Mucosa of gallbladder (tissue), 1 donor: ENCODE results near the gene LILRB5. TPM values are rescaled to one million over a fixed set of nuclear protein-coding genes. Genes with fewer than 3 reads are reported as not detected.
"Not testable (repeated sequence)": the region's sequence is repeated elsewhere in the genome, so short reads cannot be mapped to it uniquely, and the experiment has no call there.

Experiments
- DNase-seq: peaks from one replicate; pipeline ENCODE4 v3.0.0-alpha.2; 2020; ENCODE audit warnings: low spot score
- total RNA-seq: library from RNA; stranded (reverse); gene quantifications from one replicate; pipeline ENCODE4 v1.2.1, GENCODE V29; 2021
- donor health status: DM: no; HTN: no; CAD: no.

The LILRB5 gene
- total RNA-seq, 1 donor from 2014 or later, result 6.5 TPM

GRCh38 chr19:54214734-54215133 is 42.3 kb downstream of the LILRB5 start:
- not testable (repeated sequence) for DNase-seq

DNA sequence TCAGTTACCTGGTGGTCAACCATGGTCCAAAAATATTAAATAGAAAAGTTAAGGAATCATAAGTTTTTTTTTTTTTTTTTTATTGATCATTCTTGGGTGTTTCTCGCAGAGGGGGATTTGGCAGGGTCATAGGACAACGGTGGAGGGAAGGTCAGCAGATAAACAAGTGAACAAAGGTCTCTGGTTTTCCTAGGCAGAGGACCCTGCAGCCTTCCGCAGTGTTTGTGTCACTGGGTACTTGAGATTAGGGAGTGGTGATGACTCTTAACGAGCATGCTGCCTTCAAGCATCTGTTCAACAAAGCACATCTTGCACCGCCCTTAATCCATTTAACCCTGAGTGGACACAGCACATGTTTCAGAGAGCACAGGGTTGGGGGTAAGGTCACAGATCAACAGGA is 42.9 kb downstream of the LILRB5 start:
- DNase-seq, result not testable (repeated sequence)

DNA sequence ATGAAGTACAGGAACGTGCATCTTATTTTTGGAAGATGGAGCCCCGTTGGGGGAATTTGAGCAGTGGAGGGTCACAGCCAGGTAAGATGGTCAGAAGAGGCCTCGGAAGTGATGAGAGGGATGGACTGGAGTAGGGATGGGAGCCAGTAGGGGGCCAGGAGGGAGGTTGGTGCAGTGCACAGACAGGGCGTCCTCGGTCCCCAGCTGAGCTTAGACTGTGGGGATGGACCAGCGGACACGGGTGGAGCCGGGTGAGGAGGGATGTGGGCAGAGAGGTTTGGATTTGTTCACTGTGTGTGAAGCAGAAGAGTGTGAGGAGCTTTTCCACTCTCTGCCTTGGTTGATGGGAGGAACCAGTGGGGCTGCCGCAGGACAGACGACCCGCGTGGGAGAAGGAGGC is 45.8 kb downstream of the LILRB5 start:
- no peak for DNase-seq

DNA sequence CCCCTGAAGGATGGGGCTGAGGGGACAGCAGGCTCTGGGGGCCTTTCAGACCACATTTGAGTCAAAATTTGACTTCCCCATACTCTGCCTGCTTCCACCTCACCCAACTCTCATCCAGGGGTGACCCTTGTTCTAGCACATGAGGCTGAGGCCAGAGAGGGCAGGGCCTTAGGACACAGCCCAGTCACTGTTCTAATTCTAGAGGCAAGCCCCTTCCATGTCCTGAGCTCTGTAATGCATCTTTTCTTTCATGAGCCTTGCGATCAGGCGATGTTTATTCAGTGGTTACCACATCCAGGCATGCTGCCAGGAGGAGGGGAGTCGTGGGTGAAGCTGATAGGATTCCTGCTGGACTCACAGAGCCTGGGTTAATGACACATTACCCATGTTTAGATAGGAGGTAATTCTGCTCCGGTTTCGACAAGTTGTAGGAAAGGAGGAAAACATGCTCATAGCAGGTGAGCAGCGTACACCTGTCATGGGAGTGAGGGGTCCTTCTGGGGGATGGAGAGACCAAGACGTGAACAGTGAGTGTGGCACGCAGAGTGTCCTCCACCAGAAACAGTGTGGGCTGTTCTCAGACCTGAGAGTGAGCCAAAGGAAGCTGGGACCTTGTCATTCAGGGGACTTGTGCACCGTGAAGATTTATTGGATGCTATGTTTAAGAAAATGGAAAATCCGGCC is 47.1 kb downstream of the LILRB5 start:
- DNase-seq, result peak; percentile 95

GRCh38 chr19:54209058-54209810 is 47.8 kb downstream of the LILRB5 start:
- DNase-seq, result no peak

DNA sequence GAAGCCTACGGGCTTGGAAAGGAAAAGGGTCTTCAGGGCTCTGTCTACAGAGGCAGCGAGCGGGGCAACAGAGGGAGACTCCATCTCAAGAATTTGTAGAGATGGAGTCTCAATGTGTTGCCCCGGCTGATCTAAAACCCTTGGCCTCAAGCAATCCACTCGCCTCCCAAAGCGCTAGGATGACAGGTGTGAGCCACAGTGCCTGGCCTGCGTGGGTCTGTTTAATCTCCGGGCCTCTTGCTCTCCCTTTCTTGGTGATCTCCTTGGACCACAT is 48.4 kb downstream of the LILRB5 start:
- DNase-seq, result no peak

DNA sequence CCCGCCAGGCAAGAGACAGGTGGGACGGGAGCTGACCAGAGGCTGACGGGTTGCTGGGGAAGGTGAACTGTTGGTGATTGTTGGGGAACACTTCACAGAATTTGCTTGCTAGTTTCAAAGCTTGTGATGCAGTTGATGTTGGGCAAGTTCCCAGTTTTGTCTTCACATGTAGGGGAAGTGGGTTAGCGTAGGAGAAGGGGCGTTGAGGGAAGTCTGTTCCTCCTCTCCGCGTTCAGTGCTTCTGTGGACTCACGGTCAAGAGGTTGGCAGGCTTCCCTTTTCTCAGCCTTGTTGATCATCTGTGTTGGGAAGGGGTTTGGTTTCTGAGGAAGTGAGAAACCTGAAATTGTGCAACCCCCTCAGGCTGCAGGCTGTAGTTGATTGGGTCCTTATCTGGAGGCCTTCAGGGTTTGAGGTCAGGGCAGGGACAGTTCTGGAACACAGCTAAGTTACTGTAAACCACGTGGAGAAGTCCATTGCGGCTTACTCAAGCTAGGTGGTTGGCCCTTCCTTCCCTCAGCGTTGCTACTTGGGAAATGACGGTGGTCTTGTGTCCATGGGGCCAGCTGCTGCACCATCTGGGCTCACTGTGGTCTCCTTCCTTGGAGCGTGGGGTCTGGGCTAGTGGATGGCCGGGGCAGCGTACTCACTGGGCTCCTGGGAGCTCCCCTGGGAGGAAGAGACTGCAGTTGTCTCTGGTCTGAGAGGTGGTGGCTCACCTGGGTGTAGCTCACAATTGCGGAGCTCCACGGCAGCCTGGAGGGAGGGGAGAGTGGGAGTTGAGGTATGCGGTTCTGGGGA is 48.9 kb downstream of the LILRB5 start:
- DNase-seq, result peak; percentile 77

DNA sequence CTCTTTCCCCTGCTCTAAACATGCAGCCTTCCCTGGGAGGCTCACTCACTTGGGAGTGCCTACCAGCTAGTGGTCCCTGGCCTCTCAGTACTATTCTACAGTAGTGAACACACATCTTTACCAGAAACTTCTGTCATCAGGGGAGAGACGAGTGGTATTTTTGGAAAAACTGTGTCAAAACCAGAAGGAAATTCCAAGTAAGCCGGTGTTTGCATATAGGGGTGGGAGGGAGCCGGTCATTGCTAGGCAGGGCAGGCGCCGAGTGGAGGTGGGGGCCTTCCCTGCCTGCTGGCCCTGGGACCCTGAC is 49.4 kb downstream of the LILRB5 start:
- DNase-seq, result no peak

- DNase-seq, result not testable (repeated sequence)
These were observed 49.9 kb downstream of the LILRB5 start for GRCh38 chr19:54207193-54207592.

DNA sequence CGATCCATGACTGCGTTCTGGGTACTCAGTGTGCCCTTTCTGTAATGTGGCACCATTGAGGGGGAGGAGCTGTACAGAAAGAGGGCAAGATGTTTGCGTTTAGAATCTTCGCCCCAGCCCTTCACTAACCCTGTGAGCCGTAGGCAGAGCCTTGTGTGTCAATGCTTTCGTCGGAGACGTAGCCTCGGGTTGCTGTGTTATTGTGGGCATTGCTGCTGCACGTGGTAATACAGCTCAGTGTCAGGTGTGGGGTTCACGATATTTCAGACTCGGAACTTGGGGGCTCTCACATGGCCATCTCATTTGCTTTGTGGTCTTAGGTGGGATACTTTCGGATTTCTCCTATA is 50.3 kb downstream of the LILRB5 start:
- DNase-seq, result no peak

GRCh38 chr19:54206030-54206830 is 50.8 kb downstream of the LILRB5 start:
- DNase-seq, result no peak

GRCh38 chr19:54204767-54205468 is 52.2 kb downstream of the LILRB5 start:
- no peak for DNase-seq

- peak; percentile 53 for DNase-seq
These were observed 53.9 kb downstream of the LILRB5 start for GRCh38 chr19:54203151-54203611.

DNA sequence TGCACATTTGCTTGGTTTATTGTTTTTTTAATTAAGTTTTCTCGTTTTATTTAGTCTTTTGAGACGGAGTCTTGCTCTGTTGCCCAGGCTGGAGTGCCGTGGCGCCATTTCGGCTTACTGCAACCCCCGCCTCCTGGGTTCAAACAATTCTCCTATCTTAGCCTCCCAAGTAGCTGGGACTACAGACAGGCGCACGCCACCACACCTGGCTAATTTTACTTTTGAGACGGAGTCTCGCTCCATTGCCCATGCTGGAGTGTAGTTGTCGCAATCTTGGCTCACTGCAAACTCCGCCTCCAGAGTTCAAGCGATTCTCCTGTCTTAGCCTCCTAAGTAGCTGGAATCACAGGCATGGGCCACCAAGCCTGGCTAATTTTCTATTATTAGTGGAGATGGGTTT is 55.1 kb downstream of the LILRB5 start:
- DNase-seq, result no peak

GRCh38 chr19:54201172-54201701 is 55.8 kb downstream of the LILRB5 start:
- DNase-seq, result no peak

Other genes with a start within 250 kb of the LILRB5 start
- not detected for gene VSTM1, start 193.4 kb downstream of the LILRB5 start, total RNA-seq
- not detected for gene TARM1, start 175.9 kb downstream of the LILRB5 start, total RNA-seq
- 3.9 TPM for gene OSCAR, start 156.5 kb downstream of the LILRB5 start, total RNA-seq
- 177 TPM for gene NDUFA3, start 154.4 kb downstream of the LILRB5 start, total RNA-seq
- gene TFPT, start 141.6 kb downstream of the LILRB5 start, total RNA-seq, result 23.2 TPM
- 47.1 TPM for gene PRPF31, start 141.5 kb downstream of the LILRB5 start, total RNA-seq
- 54.2 TPM for gene CNOT3, start 119.5 kb downstream of the LILRB5 start, total RNA-seq
- gene LENG1, start 97.6 kb downstream of the LILRB5 start, total RNA-seq, result 12.7 TPM
- gene TMC4, start 84.1 kb downstream of the LILRB5 start, total RNA-seq, result 198 TPM
- 263 TPM for gene MBOAT7, start 67.7 kb downstream of the LILRB5 start, total RNA-seq
- 62.6 TPM for gene TSEN34, start 66.0 kb downstream of the LILRB5 start, total RNA-seq
- 1,008 TPM for gene RPS9, start 56.4 kb downstream of the LILRB5 start, total RNA-seq
- gene LILRB3, start 34.3 kb downstream of the LILRB5 start, total RNA-seq, result 3.1 TPM
- gene LILRA6, start 14.5 kb downstream of the LILRB5 start, total RNA-seq, result 0.95 TPM
- 3.3 TPM for gene LILRB2, start 23.8 kb upstream of the LILRB5 start, total RNA-seq
- 1.1 TPM for gene LILRA5, start 55.9 kb upstream of the LILRB5 start, total RNA-seq
- gene LILRA4, start 81.9 kb upstream of the LILRB5 start, total RNA-seq, result 0.26 TPM
- 36.1 TPM for gene LAIR1, start 107.7 kb upstream of the LILRB5 start, total RNA-seq
- gene TTYH1, start 158.2 kb upstream of the LILRB5 start, total RNA-seq, result 2.7 TPM
- 236 TPM for gene LENG8, start 191.9 kb upstream of the LILRB5 start, total RNA-seq
- 11.0 TPM for gene LENG9, start 206.5 kb upstream of the LILRB5 start, total RNA-seq
- gene CDC42EP5, start 216.0 kb upstream of the LILRB5 start, total RNA-seq, result 14.9 TPM
- not detected for gene LAIR2, start 245.6 kb upstream of the LILRB5 start, total RNA-seq